ENCODE data around the gene COG2. TPM values are rescaled to one million over a fixed set of nuclear protein-coding genes. Genes with fewer than 3 reads are reported as not detected.

COG2 gene
- total and polyA plus RNA-seq, 2 of the 13 experiments (the other 11 are each of a cell fraction or from before 2014, with no cell fraction given) = 16.8 to 36.3 TPM

DNA sequence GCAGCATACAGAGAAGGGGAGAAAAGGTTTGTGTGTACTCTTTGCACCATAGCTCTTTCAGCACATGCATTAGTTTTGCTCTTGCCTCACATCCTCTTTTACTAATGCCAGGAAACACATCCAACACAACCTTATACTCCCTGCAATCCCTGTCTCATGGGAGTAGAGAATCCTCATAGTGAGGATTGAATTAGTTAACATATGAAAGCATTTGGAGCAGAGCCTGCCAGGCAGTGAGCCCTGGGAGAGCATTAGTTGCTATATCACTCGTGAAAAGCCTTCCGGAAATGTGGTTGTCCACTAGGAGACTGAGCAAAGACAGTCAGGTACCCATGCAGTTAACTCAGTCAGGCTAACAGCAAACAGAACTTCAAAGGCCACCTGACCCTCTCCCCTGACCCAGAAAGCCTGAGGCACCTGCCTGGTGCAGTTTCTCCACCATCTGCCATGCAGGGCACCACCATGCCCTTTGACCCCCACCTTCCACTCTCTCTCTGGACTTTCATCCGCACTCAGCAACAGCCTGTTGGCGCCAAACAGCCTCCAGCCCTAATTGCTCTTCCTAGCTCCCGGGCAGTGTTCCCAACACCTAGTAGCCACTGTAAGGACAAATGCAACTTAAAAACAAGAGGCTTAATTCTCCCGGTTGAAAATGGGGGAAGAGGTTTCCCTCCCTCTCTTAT, 86.6 kb downstream of the COG2 start (continued):
- no peak for TF ChIP-seq ZBTB40 (IDR thresholded peaks at IDR 0.05)
- no peak for TF ChIP-seq ZBTB40 (CRISPR knock-in tag; IDR thresholded peaks at IDR 0.05)
- peak; percentile 87 for TF ChIP-seq XRCC5 (optimal IDR thresholded peaks at IDR 0.05; ENCODE audit: low read length)
- TF ChIP-seq ZNF160 (CRISPR knock-in tag; IDR thresholded peaks at IDR 0.05) = peak; percentile 49; the same call in 1 of the 2 replicates
- peak; percentile 66; the same call in 1 of the 2 replicates for TF ChIP-seq BRD4 (CRISPR knock-in tag; IDR thresholded peaks at IDR 0.05)
- TF ChIP-seq, protein P1, sequence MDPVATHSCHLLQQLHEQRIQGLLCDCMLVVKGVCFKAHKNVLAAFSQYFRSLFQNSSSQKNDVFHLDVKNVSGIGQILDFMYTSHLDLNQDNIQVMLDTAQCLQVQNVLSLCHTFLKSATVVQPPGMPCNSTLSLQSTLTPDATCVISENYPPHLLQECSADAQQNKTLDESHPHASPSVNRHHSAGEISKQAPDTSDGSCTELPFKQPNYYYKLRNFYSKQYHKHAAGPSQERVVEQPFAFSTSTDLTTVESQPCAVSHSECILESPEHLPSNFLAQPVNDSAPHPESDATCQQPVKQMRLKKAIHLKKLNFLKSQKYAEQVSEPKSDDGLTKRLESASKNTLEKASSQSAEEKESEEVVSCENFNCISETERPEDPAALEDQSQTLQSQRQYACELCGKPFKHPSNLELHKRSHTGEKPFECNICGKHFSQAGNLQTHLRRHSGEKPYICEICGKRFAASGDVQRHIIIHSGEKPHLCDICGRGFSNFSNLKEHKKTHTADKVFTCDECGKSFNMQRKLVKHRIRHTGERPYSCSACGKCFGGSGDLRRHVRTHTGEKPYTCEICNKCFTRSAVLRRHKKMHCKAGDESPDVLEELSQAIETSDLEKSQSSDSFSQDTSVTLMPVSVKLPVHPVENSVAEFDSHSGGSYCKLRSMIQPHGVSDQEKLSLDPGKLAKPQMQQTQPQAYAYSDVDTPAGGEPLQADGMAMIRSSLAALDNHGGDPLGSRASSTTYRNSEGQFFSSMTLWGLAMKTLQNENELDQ (CRISPR knock-in tag; IDR thresholded peaks at IDR 0.05; ENCODE audit: borderline replicate concordance) = no peak
- peak; percentile 71; the same call in 1 of the 2 replicates for TF ChIP-seq ZNF709 (CRISPR knock-in tag; IDR thresholded peaks at IDR 0.05)
- peak; percentile 59; the same call in 1 of the 2 replicates for TF ChIP-seq ZNF557 (CRISPR knock-in tag; IDR thresholded peaks at IDR 0.05)
- TF ChIP-seq ZNF430 (CRISPR knock-in tag; IDR thresholded peaks at IDR 0.05) = peak; percentile 87; the same call in 1 of the 2 replicates
- TF ChIP-seq TSC22D2 (CRISPR knock-in tag; IDR thresholded peaks at IDR 0.05; ENCODE audit: borderline replicate concordance) = no peak
- peak; percentile 96 for TF ChIP-seq E2F1 (CRISPR knock-in tag; IDR thresholded peaks at IDR 0.05)
- TF ChIP-seq, protein P2, sequence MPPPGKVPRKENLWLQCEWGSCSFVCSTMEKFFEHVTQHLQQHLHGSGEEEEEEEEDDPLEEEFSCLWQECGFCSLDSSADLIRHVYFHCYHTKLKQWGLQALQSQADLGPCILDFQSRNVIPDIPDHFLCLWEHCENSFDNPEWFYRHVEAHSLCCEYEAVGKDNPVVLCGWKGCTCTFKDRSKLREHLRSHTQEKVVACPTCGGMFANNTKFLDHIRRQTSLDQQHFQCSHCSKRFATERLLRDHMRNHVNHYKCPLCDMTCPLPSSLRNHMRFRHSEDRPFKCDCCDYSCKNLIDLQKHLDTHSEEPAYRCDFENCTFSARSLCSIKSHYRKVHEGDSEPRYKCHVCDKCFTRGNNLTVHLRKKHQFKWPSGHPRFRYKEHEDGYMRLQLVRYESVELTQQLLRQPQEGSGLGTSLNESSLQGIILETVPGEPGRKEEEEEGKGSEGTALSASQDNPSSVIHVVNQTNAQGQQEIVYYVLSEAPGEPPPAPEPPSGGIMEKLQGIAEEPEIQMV (CRISPR knock-in tag; IDR thresholded peaks at IDR 0.05; ENCODE audit: low read depth) = peak; percentile 79; the same call in 1 of the 2 replicates
- TF ChIP-seq ZNF777 (CRISPR knock-in tag; IDR thresholded peaks at IDR 0.05) = no peak
- TF ChIP-seq SMARCC2 (IDR thresholded peaks at IDR 0.05) = no peak
- TF ChIP-seq RFXANK (CRISPR knock-in tag; IDR thresholded peaks at IDR 0.05) = no peak
- peak; percentile 96 for TF ChIP-seq NCOA2 (CRISPR knock-in tag; IDR thresholded peaks at IDR 0.05)
